ENCODE data around the gene CCDC50. TPM values are rescaled to one million over a fixed set of nuclear protein-coding genes. Genes with fewer than 3 reads are reported as not detected.

The CCDC50 gene
- total RNA-seq, 2 donors from 2014 or later: 41.8 to 48.6 TPM

- Histone ChIP-seq H3K27ac (ENCODE audit: low read depth, low read length) (no peak overlapping the region), H3K9ac (ENCODE audit: extremely low read depth, low read length, poor library complexity, severe bottlenecking) (no peak overlapping the region), H3K36me3 (ENCODE audit: control insufficient read depth, insufficient read depth, low read length) (no peaks in the 10 kb centered on the region), H3K4me3 (ENCODE audit: low read length) (no peak overlapping the region), H3K27me3 (ENCODE audit: control insufficient read depth, insufficient read depth, low read length, poor library complexity, severe bottlenecking) (no peaks in the 10 kb centered on the region), H3K4me1 (ENCODE audit: control insufficient read depth, insufficient read depth, low read length) (no peaks in the 10 kb centered on the region), H3K9me3 (ENCODE audit: control insufficient read depth, low read length) (peaks cover 28% of the 10 kb centered on the region)
- 61 to 75% methylated on average over 1 to 2 of the region's 2 CpGs for WGBS, 2 experiments (ENCODE audit: insufficient coverage in 1 of 2, insufficient read length in 1 of 2)
- Mint-ChIP-seq H3K4me3 (no peak overlapping the region), H3K9me3 (peaks cover 21% of the 10 kb centered on the region), H3K27me3 (ENCODE audit: insufficient read depth) (no peaks in the 10 kb centered on the region), H3K4me1 (peaks cover 2% of the 10 kb centered on the region), H3K27ac (no peak overlapping the region), H3K36me3 (ENCODE audit: low read depth) (peaks cover 5% of the 10 kb centered on the region)
- no peak for DNase-seq
- no peak for TF ChIP-seq CTCF (conservative IDR thresholded peaks at IDR 0.05)
Measured at GRCh38 chr3:191414286-191414685, 85.1 kb downstream of the CCDC50 start.

- Mint-ChIP-seq H3K27ac (no peak overlapping the region), H3K27me3 (ENCODE audit: insufficient read depth) (no peaks in the 10 kb centered on the region), H3K9me3 (peaks cover 17% of the 10 kb centered on the region), H3K4me1 (peaks cover 2% of the 10 kb centered on the region), H3K36me3 (ENCODE audit: low read depth) (peaks cover 4% of the 10 kb centered on the region), H3K4me3 (no peak overlapping the region)
- Histone ChIP-seq H3K27me3 (ENCODE audit: control insufficient read depth, insufficient read depth, low read length, poor library complexity, severe bottlenecking) (no peaks in the 10 kb centered on the region), H3K36me3 (ENCODE audit: control insufficient read depth, insufficient read depth, low read length) (no peaks in the 10 kb centered on the region), H3K9me3 (ENCODE audit: control insufficient read depth, low read length) (peaks cover 23% of the 10 kb centered on the region), H3K9ac (ENCODE audit: extremely low read depth, low read length, poor library complexity, severe bottlenecking) (no peak overlapping the region), H3K4me1 (ENCODE audit: control insufficient read depth, insufficient read depth, low read length) (no peaks in the 10 kb centered on the region), H3K27ac (ENCODE audit: low read depth, low read length) (no peak overlapping the region), H3K4me3 (ENCODE audit: low read length) (no peak overlapping the region)
- 93 to 100% methylated on average over 1 of the region's 1 CpG for WGBS, 2 experiments (ENCODE audit: insufficient coverage in 1 of 2, insufficient read length in 1 of 2)
- DNase-seq: no peak
- TF ChIP-seq CTCF (conservative IDR thresholded peaks at IDR 0.05): peak; percentile 55
Measured at GRCh38 chr3:191414732-191415131, 85.5 kb downstream of the CCDC50 start.

GRCh38 chr3:191415566-191415965 lies 86.4 kb downstream of the CCDC50 start:
- Mint-ChIP-seq H3K4me1 (peaks cover 2% of the 10 kb centered on the region), H3K27ac (no peak overlapping the region), H3K9me3 (peaks cover 9% of the 10 kb centered on the region), H3K27me3 (ENCODE audit: insufficient read depth) (no peaks in the 10 kb centered on the region), H3K4me3 (no peak overlapping the region), H3K36me3 (ENCODE audit: low read depth) (no peaks in the 10 kb centered on the region)
- Histone ChIP-seq H3K4me1 (ENCODE audit: control insufficient read depth, insufficient read depth, low read length) (no peaks in the 10 kb centered on the region), H3K27ac (ENCODE audit: low read depth, low read length) (no peak overlapping the region), H3K4me3 (ENCODE audit: low read length) (no peak overlapping the region), H3K9ac (ENCODE audit: extremely low read depth, low read length, poor library complexity, severe bottlenecking) (no peak overlapping the region), H3K9me3 (ENCODE audit: control insufficient read depth, low read length) (peaks cover 15% of the 10 kb centered on the region), H3K36me3 (ENCODE audit: control insufficient read depth, insufficient read depth, low read length) (no peaks in the 10 kb centered on the region), H3K27me3 (ENCODE audit: control insufficient read depth, insufficient read depth, low read length, poor library complexity, severe bottlenecking) (no peaks in the 10 kb centered on the region)
- WGBS, 2 experiments (ENCODE audit: insufficient coverage in 1 of 2, insufficient read length in 1 of 2): 88 to 92% methylated on average over 3 to 9 of the region's 9 CpGs
- no peak for TF ChIP-seq CTCF (conservative IDR thresholded peaks at IDR 0.05)
- DNase-seq: no peak
